Ascending aorta (tissue), 2 donors: ENCODE data around the gene ANKRD27. TPM values are rescaled to one million over a fixed set of nuclear protein-coding genes. Genes with fewer than 3 reads are reported as not detected.

Source experiments
- DNase-seq, 2 donors: peaks; one replicate each; pipeline ENCODE4 v3.0.0-alpha.2; 2019; ENCODE audit warnings: low spot score in 2 of 2
- H3K27ac ChIP-seq, 2 donors: fragments of 200-600 bp; sonication (generic); one replicate each; pipeline ENCODE4 v1.5.1; 2016 to 2017; ENCODE audit warnings: mild to moderate bottlenecking in 1 of 2
- H3K27me3 ChIP-seq: fragments of 200-600 bp; sonication (generic); one replicate; pipeline ENCODE4 v1.5.1; 2017
- H3K36me3 ChIP-seq, 2 donors: fragments of 200-600 bp; sonication (generic); one replicate each; pipeline ENCODE4 v1.5.1; 2016
- H3K4me1 ChIP-seq, 2 donors: fragments of 200-600 bp; sonication (generic); one replicate each; pipeline ENCODE4 v1.5.1; 2016 to 2017; ENCODE audit warnings: mild to moderate bottlenecking in 1 of 2
- H3K4me3 ChIP-seq, 2 donors: fragments of 200-600 bp; sonication (generic); one replicate each; pipeline ENCODE4 v1.5.1; 2016 to 2017; ENCODE audit warnings: mild to moderate bottlenecking in 1 of 2
- H3K9me3 ChIP-seq, 2 donors: fragments of 200-600 bp; sonication (generic); one replicate each; pipeline ENCODE4 v1.5.1; 2016
- intact Hi-C: fragments of 100-400 bp; cut with DNase I; formaldehyde crosslinking; loops from one replicate; pipeline ENCODE4 v1.15.1; 2023
- total RNA-seq: library from RNA; depleted of rRNA; stranded (reverse); fragments of >200 nt; gene quantifications from one replicate; pipeline ENCODE4 v1.1.0, GENCODE V29; 2016
- TF ChIP-seq, protein P1 (sequence below), 3 experiments: fragments of 200-600 bp in 2 of 3; fragments of 450-650 bp in 1 of 3; sonication (generic) in 2 of 3; IDR thresholded peaks; one replicate each; pipeline ENCODE4 v1.5.1; 2016 to 2019; ENCODE audit warnings: antibody characterized with exemption in 3 of 3, mild to moderate bottlenecking in 1 of 3, moderate library complexity in 1 of 3

Gene ANKRD27
- total RNA-seq, 1 donor from 2014 or later, result 17.3 TPM

DNA sequence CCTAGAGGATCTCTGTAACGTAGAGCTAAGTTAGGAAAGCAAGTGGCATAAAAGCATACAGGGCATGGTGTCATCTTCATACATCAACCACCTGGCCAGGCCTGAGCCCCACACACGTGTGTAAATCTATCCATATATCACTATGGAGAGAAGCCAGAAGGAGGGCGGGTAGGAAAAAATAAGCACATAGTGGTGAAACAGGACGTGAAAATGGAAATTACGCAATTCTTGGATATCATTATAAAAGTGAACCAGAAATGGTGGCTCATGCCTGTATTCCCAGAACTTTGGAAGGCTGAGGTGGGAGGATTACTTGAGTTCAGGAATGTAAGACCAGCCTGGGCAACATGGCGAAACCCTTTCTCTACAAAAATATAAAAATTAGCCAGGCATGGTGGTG lies 50.6 kb downstream of the ANKRD27 start:
- Histone ChIP-seq H3K4me3 (no peak overlapping the region), H3K27me3 (no peaks in the 10 kb centered on the region), H3K4me1 (no peaks in the 10 kb centered on the region), H3K9me3 (no peaks in the 10 kb centered on the region), H3K27ac (no peak overlapping the region), H3K36me3 (peaks cover 75 to 96% of the 10 kb centered on the region in 2 donors)
- intact Hi-C loops, result no loop called here
- DNase-seq, result no peak
- TF ChIP-seq, protein P1, sequence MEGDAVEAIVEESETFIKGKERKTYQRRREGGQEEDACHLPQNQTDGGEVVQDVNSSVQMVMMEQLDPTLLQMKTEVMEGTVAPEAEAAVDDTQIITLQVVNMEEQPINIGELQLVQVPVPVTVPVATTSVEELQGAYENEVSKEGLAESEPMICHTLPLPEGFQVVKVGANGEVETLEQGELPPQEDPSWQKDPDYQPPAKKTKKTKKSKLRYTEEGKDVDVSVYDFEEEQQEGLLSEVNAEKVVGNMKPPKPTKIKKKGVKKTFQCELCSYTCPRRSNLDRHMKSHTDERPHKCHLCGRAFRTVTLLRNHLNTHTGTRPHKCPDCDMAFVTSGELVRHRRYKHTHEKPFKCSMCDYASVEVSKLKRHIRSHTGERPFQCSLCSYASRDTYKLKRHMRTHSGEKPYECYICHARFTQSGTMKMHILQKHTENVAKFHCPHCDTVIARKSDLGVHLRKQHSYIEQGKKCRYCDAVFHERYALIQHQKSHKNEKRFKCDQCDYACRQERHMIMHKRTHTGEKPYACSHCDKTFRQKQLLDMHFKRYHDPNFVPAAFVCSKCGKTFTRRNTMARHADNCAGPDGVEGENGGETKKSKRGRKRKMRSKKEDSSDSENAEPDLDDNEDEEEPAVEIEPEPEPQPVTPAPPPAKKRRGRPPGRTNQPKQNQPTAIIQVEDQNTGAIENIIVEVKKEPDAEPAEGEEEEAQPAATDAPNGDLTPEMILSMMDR (IDR thresholded peaks at IDR 0.05), result no peak

DNA sequence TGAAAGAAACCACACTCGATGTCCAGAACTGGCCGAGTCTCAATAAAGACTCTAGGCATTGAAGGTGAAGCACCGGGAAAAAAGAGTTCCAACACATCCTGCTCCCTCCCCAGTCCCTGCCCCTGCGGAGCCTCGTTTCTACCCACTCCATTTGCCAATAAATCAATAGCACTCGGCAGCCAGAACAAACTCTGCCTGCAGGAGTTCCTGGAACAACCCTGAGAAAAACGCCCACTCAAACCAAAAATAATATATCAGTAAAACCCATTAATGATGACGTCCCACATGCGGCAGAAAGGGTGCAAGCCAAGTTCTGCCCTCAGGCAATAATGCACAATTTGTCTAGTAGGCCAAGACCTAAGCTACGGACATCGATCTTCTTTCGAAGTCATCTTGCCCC lies 53.0 kb downstream of the ANKRD27 start:
- Histone ChIP-seq H3K4me1 (no peaks in the 10 kb centered on the region), H3K27me3 (no peaks in the 10 kb centered on the region), H3K9me3 (no peaks in the 10 kb centered on the region), H3K4me3 (no peak overlapping the region), H3K27ac (no peak overlapping the region), H3K36me3 (peaks cover 82 to 89% of the 10 kb centered on the region in 2 donors)
- TF ChIP-seq, protein P1 (IDR thresholded peaks at IDR 0.05), result no peak
- DNase-seq, result no peak
- intact Hi-C loops, result no loop called here

DNA sequence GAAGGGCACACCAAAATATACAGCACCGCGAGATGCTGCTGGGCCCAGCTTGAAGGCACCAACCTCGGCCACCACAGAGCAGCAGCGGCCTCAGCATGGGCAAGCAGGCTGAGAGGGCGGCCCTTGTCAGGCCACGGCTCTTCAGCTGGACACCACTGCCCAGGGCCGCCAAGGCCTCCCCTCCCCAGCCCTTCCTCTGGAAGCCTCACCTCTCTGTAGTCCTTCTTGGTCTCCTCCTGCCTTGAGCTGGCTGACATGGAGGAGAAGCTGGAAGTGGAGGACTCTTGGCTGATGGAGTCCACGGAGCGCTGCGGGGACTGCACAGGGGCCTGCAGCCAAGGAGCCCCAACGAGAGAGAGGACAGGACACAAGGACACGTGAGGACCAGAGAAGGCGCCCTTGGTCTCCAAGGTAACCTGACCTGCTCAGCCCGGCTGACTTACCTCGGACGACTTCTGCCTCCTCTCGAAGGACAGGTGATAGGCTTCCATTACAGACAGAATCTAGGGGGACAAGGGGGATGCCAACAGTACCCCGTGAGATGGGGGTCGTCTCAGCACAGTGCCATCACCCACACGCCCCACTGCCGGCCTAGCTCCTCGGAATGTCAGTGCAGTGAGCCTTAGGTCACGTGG lies 55.8 kb downstream of the ANKRD27 start:
- Histone ChIP-seq H3K9me3 (no peaks in the 10 kb centered on the region), H3K4me3 (no peak overlapping the region), H3K27ac (no peak overlapping the region), H3K4me1 (no peaks in the 10 kb centered on the region), H3K36me3 (peaks cover 90 to 91% of the 10 kb centered on the region in 2 donors), H3K27me3 (no peaks in the 10 kb centered on the region)
- TF ChIP-seq, protein P1 (IDR thresholded peaks at IDR 0.05), result no peak
- intact Hi-C loops, result no loop called here
- DNase-seq, result no peak

DNA sequence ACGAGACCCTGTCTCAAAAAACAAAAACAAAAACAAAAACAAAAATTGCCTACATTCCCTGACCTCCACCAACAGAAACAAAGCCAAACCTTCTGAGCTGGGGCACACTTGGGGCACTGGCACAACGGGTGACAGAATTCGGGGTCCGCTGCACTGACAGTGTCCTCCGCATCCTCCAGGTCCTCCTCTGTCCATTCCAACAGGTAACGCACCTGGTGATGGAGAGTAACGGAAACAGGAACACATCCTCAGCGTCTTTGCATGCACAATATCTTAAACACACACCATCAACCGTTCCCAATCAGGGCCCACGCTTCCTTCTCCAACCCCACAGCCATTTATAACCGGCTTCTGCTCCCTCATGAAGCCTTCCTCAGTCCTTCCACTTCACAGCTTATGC lies 59.4 kb downstream of the ANKRD27 start:
- Histone ChIP-seq H3K27me3 (no peaks in the 10 kb centered on the region), H3K27ac (no peak overlapping the region), H3K4me1 (no peaks in the 10 kb centered on the region), H3K9me3 (no peaks in the 10 kb centered on the region), H3K36me3 (peaks cover 80 to 92% of the 10 kb centered on the region in 2 donors), H3K4me3 (no peak overlapping the region)
- DNase-seq, result no peak
- TF ChIP-seq, protein P1 (IDR thresholded peaks at IDR 0.05), result no peak
- intact Hi-C loops, result no loop called here

DNA sequence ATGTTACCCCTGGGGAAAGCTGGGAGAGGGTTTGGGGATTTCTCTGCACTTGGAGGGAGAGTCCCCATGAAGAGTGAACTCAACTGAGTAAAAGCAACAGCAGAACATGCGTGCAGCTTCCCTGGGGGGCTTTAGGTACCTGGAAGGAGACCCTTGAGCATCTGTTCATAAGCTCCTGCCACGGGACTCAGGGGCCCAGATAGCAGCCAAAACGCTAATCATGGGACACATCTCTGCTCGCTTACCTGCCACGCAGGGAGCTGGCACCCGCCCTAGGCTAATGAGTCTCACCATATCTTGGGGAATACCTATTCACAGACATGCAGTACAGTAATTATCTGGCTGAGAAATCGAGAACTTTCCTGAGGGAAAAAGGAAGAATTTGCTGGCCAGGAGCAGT lies 60.1 kb downstream of the ANKRD27 start:
- Histone ChIP-seq H3K36me3 (peaks cover 74 to 86% of the 10 kb centered on the region in 2 donors), H3K4me1 (no peaks in the 10 kb centered on the region), H3K4me3 (no peak overlapping the region), H3K9me3 (no peaks in the 10 kb centered on the region), H3K27me3 (no peaks in the 10 kb centered on the region), H3K27ac (no peak overlapping the region)
- TF ChIP-seq, protein P1 (IDR thresholded peaks at IDR 0.05), result no peak
- no peak for DNase-seq
- intact Hi-C loops, result no loop called here

DNA sequence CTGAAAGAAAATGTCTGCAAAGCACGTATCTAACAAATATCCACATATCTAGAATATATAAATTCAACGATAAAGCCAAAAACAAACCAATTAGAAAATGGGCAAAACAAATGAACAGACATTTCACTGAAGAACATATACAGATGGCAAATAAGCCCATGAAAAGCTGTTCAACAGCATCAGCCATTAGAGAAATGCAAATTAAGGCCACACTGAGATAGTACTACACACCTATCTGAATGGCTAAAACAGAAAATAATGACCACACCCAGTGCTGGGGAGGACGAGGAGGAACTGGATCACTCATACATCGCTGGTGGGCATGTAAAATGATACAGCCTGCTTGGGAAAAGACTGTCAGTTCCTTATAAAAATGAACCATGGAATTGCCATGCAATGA lies 62.0 kb downstream of the ANKRD27 start:
- TF ChIP-seq, protein P1 (IDR thresholded peaks at IDR 0.05), result no peak
- Histone ChIP-seq H3K4me3 (no peak overlapping the region), H3K9me3 (no peaks in the 10 kb centered on the region), H3K36me3 (peaks cover 69 to 70% of the 10 kb centered on the region in 2 donors), H3K27me3 (no peaks in the 10 kb centered on the region), H3K27ac (no peak overlapping the region), H3K4me1 (no peaks in the 10 kb centered on the region)
- no peak for DNase-seq
- intact Hi-C loops, result no loop called here
